ENCODE measurements around the gene KANSL1. TPM values are rescaled to one million over a fixed set of nuclear protein-coding genes. Genes with fewer than 3 reads are reported as not detected.

Gene KANSL1
- total RNA-seq, 1 donor from 2014 or later = 122 TPM

DNA sequence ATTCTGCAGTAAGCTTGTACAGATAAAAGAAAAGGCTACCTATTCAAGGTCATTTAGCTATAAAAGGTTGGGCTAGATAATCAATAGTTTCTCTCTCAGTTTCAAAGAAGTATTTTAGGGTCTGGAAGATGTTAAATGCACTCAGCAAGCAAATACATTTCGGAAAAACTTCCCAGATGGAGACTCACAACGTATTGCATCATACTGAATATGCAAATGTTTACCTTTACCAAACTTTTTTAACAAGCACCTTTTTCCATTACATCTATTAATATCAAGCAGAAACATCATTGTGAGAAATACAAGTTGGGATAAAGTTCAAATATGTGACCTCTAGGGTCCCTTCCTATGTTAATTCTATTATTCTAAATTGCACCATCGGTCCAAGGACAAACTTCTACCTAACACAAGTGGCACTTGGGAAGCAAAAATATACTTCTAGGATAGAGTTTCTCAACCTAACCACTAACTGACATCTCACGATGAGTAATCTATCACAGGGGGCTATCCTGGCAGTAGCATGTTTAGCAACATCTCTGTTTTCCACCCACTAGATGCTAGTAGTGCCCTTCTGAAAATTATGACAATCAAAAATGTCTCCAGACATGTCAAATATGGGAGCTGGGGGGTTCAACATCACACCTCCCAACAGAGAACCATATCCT, 14.5 kb downstream of the KANSL1 start:
- Histone ChIP-seq H3K9me3 (no peaks in the 10 kb centered on the region), H3K36me3 (no peaks in the 10 kb centered on the region), H3K27me3 (no peaks in the 10 kb centered on the region), H3K4me3 (no peak overlapping the region), H3K27ac (no peak overlapping the region), H3K4me1 (peaks cover 97% of the 10 kb centered on the region)
- intact Hi-C loops (cut with DNase I) = no loop called here
- DNase-seq (ENCODE audit: extremely low spot score in 2 of 2) = no peak
- TF ChIP-seq, protein P1, sequence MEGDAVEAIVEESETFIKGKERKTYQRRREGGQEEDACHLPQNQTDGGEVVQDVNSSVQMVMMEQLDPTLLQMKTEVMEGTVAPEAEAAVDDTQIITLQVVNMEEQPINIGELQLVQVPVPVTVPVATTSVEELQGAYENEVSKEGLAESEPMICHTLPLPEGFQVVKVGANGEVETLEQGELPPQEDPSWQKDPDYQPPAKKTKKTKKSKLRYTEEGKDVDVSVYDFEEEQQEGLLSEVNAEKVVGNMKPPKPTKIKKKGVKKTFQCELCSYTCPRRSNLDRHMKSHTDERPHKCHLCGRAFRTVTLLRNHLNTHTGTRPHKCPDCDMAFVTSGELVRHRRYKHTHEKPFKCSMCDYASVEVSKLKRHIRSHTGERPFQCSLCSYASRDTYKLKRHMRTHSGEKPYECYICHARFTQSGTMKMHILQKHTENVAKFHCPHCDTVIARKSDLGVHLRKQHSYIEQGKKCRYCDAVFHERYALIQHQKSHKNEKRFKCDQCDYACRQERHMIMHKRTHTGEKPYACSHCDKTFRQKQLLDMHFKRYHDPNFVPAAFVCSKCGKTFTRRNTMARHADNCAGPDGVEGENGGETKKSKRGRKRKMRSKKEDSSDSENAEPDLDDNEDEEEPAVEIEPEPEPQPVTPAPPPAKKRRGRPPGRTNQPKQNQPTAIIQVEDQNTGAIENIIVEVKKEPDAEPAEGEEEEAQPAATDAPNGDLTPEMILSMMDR (IDR thresholded peaks at IDR 0.05) = no peak
- TF ChIP-seq POLR2AphosphoS5 (IDR thresholded peaks at IDR 0.05; ENCODE audit: insufficient read depth in 1 of 2, low read depth in 1 of 2) (no peak), POLR2A (IDR thresholded peaks at IDR 0.05) (no peak)

DNA sequence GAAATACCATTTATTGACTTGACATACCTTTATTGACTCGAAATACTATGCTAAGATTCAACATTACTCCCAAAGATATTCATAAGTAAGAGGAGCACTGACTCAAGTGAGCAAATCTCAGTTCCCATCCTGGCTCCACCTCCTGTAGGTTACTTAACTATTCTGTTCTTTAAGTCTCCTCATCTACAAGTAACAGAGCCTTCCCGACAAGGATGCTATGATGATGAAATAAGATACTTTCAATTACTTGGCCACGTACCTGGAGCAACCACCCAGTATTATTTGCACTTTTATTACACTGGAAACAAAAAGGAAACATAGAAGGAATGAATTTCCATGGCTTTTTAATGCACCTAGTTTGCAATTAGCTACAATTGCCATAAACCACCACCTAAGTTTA, 16.3 kb downstream of the KANSL1 start:
- no peak for DNase-seq (ENCODE audit: extremely low spot score in 2 of 2)
- H3K4me1 ChIP-seq = peaks cover 96% of the 10 kb centered on the region
- TF ChIP-seq, protein P1 (IDR thresholded peaks at IDR 0.05) = no peak
- TF ChIP-seq POLR2A (IDR thresholded peaks at IDR 0.05) (no peak), POLR2AphosphoS5 (IDR thresholded peaks at IDR 0.05; ENCODE audit: insufficient read depth in 1 of 2, low read depth in 1 of 2) (no peak)
- peaks cover 0 to 3% of the 10 kb centered on the region in 2 donors for H3K36me3 ChIP-seq
- no peaks in the 10 kb centered on the region for H3K27me3 ChIP-seq
- intact Hi-C loops (cut with DNase I) = no loop called here
- no peak overlapping the region for H3K27ac ChIP-seq
- H3K9me3 ChIP-seq = no peaks in the 10 kb centered on the region
- H3K4me3 ChIP-seq = no peak overlapping the region

DNA sequence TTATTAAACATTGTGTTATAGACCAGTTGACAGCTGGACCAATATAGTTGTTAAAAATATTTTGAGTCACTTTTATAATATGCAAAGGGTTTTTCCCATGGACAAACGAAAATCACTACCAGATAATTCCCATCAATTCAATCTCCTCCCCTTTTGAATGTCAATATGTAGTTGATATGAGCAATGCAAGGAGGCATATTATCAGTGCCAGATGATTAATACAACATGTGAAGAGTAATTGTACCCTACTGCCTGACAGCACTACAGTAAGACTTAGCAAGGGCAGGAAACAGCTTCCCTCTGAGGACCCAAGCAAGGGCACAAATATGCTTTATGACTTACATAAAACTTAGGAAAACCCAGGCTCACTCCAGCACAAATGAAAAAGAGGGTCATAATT, 17.3 kb downstream of the KANSL1 start:
- TF ChIP-seq POLR2AphosphoS5 (IDR thresholded peaks at IDR 0.05; ENCODE audit: insufficient read depth in 1 of 2, low read depth in 1 of 2) (no peak), POLR2A (IDR thresholded peaks at IDR 0.05) (no peak)
- TF ChIP-seq, protein P1 (IDR thresholded peaks at IDR 0.05) = no peak
- no peak overlapping the region for H3K27ac ChIP-seq
- H3K4me3 ChIP-seq = no peak overlapping the region
- peaks cover 96% of the 10 kb centered on the region for H3K4me1 ChIP-seq
- no peak for DNase-seq (ENCODE audit: extremely low spot score in 2 of 2)
- H3K9me3 ChIP-seq = no peaks in the 10 kb centered on the region
- peaks cover 0 to 14% of the 10 kb centered on the region in 2 donors for H3K36me3 ChIP-seq
- H3K27me3 ChIP-seq = no peaks in the 10 kb centered on the region
- intact Hi-C loops (cut with DNase I) = no loop called here

DNA sequence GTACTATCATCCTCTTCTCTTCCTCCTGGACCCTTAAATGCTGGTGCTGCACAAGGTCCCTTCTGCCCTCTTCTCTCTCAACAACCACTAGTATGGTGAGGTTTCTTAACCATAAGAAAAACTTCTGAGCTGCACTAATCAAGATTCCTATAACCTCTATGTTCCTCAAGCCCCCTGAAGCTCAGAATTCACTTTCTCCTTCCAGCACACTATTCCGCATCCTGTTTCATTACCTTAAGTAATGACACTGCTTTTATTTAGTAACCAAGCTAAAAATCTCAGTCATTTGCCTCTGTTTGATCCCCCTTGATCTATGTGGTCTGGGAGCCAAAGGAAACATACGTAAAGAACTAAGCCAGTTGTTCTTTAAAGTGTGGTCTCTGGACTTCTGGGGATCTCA, 20.1 kb downstream of the KANSL1 start:
- TF ChIP-seq POLR2AphosphoS5 (IDR thresholded peaks at IDR 0.05; ENCODE audit: insufficient read depth in 1 of 2, low read depth in 1 of 2) (no peak), POLR2A (IDR thresholded peaks at IDR 0.05) (no peak)
- TF ChIP-seq, protein P1 (IDR thresholded peaks at IDR 0.05) = no peak
- no peak overlapping the region for H3K4me3 ChIP-seq
- H3K36me3 ChIP-seq = peaks cover 0 to 15% of the 10 kb centered on the region in 2 donors
- H3K9me3 ChIP-seq = no peaks in the 10 kb centered on the region
- H3K27ac ChIP-seq = no peak overlapping the region
- intact Hi-C loops (cut with DNase I) = no loop called here
- no peak for DNase-seq (ENCODE audit: extremely low spot score in 2 of 2)
- no peaks in the 10 kb centered on the region for H3K27me3 ChIP-seq
- peaks cover 82% of the 10 kb centered on the region for H3K4me1 ChIP-seq

DNA sequence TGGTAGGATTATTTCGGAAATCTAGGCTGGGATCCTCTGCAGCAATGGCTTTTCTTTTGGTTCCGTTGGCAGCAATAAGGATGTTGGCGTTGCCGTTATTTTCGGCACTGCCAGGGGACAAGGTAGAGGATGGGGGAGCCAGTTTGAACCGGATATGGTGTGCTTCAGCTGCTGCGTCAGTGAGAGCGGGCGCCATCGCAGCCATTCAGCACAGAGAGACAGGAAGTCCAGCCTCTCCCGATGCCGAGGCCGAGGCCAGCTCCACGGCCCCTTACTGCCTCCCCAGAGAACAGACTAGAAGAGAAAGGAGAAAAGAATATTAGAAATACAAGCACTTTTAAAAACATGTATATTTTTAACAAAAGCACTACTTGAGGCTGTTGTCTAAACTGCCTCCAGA, 21.3 kb downstream of the KANSL1 start:
- Histone ChIP-seq H3K36me3 (peaks cover 0 to 15% of the 10 kb centered on the region in 2 donors), H3K27me3 (no peaks in the 10 kb centered on the region), H3K4me1 (peaks cover 81% of the 10 kb centered on the region), H3K4me3 (no peak overlapping the region), H3K27ac (no peak overlapping the region), H3K9me3 (no peaks in the 10 kb centered on the region)
- intact Hi-C loops (cut with DNase I) = no loop called here
- TF ChIP-seq, protein P1 (IDR thresholded peaks at IDR 0.05) = no peak
- TF ChIP-seq POLR2A (IDR thresholded peaks at IDR 0.05) (no peak), POLR2AphosphoS5 (IDR thresholded peaks at IDR 0.05; ENCODE audit: insufficient read depth in 1 of 2, low read depth in 1 of 2) (no peak)
- DNase-seq (ENCODE audit: extremely low spot score in 2 of 2) = no peak

Data from vagina (tissue), 2 donors.